Measurements from ENCODE around the gene AKR1D1. TPM values are rescaled to one million over a fixed set of nuclear protein-coding genes. Genes with fewer than 3 reads are reported as not detected.

Gene AKR1D1
- total RNA-seq, 1 experiment from 2014 or later = not detected

- Histone ChIP-seq H3K9me3 (ENCODE audit: control insufficient read depth, insufficient read depth, low read depth, low read length) (peaks cover 3% of the 10 kb centered on the region; the same call in 1 of the 2 replicates), H3K4me3 (ENCODE audit: low read depth in 2 of 2, low read length in 2 of 2) (no peak overlapping the region), H3K4me1 (ENCODE audit: control insufficient read depth, insufficient read depth, low read length) (no peaks in the 10 kb centered on the region), H3K27me3 (ENCODE audit: control insufficient read depth, insufficient read depth, low read length) (no peaks in the 10 kb centered on the region), H3K36me3 (ENCODE audit: control insufficient read depth, insufficient read depth, low read length) (no peaks in the 10 kb centered on the region), H3K27ac (ENCODE audit: low read length) (no peak overlapping the region)
- BruUV-seq (replicated peaks) = no TSS peak
- ATAC-seq = no peak
- ChIA-PET CTCF (interaction anchor here (0.7 to 1.0 kb wide), 2 partner anchors 9 to 31 kb away, joined by 3 read pairs; partner anchors contain the start of gene CREB3L2), POLR2A (no interaction called here)
- TF ChIP-seq SIN3A (IDR thresholded peaks at IDR 0.05; ENCODE audit: borderline replicate concordance, insufficient read depth, low read depth, low read length) (no peak), REST (IDR thresholded peaks at IDR 0.05; ENCODE audit: insufficient read depth in 1 of 2, low read depth in 2 of 2, low read length in 1 of 2) (no peak), POLR2AphosphoS5 (IDR thresholded peaks at IDR 0.05; ENCODE audit: low read depth, low read length) (no peak), TCF7L2 (IDR thresholded peaks at IDR 0.05; ENCODE audit: low read depth, low read length) (no peak)
- TF ChIP-seq, protein P1, sequence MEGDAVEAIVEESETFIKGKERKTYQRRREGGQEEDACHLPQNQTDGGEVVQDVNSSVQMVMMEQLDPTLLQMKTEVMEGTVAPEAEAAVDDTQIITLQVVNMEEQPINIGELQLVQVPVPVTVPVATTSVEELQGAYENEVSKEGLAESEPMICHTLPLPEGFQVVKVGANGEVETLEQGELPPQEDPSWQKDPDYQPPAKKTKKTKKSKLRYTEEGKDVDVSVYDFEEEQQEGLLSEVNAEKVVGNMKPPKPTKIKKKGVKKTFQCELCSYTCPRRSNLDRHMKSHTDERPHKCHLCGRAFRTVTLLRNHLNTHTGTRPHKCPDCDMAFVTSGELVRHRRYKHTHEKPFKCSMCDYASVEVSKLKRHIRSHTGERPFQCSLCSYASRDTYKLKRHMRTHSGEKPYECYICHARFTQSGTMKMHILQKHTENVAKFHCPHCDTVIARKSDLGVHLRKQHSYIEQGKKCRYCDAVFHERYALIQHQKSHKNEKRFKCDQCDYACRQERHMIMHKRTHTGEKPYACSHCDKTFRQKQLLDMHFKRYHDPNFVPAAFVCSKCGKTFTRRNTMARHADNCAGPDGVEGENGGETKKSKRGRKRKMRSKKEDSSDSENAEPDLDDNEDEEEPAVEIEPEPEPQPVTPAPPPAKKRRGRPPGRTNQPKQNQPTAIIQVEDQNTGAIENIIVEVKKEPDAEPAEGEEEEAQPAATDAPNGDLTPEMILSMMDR (IDR thresholded peaks at IDR 0.05) = no peak
- DNase-seq (ENCODE audit: low read depth, low spot score) = no peak
- intact Hi-C loops (cut with micrococcal nuclease; ENCODE audit: unreplicated experiment) (no loop called here), in situ Hi-C loops (cut with HindIII; ENCODE audit: low pct_unique_long_range_greater_than_20kb, low sequenced_read_pairs) (no loop called here)
These were observed 43.5 kb upstream of the AKR1D1 start for GRCh38 chr7:138032770-138033169.

DNA sequence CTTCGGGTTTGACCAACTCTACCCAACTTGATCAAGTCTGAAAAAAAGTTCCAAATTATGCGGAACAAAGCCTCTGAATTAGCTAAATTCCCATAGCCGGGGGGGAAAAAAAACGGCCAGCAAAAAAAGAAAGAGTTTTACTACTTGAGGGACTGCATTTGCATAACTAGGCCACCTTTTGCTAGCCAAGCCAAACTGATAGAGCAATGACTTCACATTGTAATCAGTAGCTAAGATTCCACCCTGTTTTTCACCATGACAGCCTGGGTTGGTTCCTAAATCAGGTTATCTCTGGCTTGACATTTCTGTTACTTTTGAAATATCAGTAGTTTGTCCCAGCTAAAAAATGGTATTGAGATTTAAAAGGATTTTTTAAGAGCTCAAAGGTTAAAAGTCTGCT, 43.0 kb upstream of the AKR1D1 start:
- no TSS peak for BruUV-seq (replicated peaks)
- intact Hi-C loops (cut with micrococcal nuclease; ENCODE audit: unreplicated experiment) = no loop called here
- Histone ChIP-seq H3K36me3 (ENCODE audit: control insufficient read depth, insufficient read depth, low read length) (no peaks in the 10 kb centered on the region), H3K27me3 (ENCODE audit: control insufficient read depth, insufficient read depth, low read length) (no peaks in the 10 kb centered on the region), H3K4me1 (ENCODE audit: control insufficient read depth, insufficient read depth, low read length) (no peaks in the 10 kb centered on the region), H3K27ac (ENCODE audit: low read length) (no peak overlapping the region), H3K9me3 (ENCODE audit: control insufficient read depth, insufficient read depth, low read depth, low read length) (peaks cover 3% of the 10 kb centered on the region; the same call in 1 of the 2 replicates), H3K4me3 (ENCODE audit: low read depth in 2 of 2, low read length in 2 of 2) (no peak overlapping the region)
- ATAC-seq = no peak
- ChIA-PET POLR2A (no interaction called here), CTCF (interaction anchor here (0.7 kb wide), 1 partner anchor 9 kb away, joined by 3 read pairs; no protein-coding TSS in a partner anchor)
- in situ Hi-C loops (cut with HindIII; ENCODE audit: low pct_unique_long_range_greater_than_20kb, low sequenced_read_pairs) = no loop called here
- DNase-seq (ENCODE audit: low read depth, low spot score) = no peak
- TF ChIP-seq SIN3A (IDR thresholded peaks at IDR 0.05; ENCODE audit: borderline replicate concordance, insufficient read depth, low read depth, low read length) = no peak
- TF ChIP-seq POLR2AphosphoS5 (IDR thresholded peaks at IDR 0.05; ENCODE audit: low read depth, low read length) = no peak
- TF ChIP-seq, protein P1 (IDR thresholded peaks at IDR 0.05) = no peak
- no peak for TF ChIP-seq TCF7L2 (IDR thresholded peaks at IDR 0.05; ENCODE audit: low read depth, low read length)
- TF ChIP-seq REST (IDR thresholded peaks at IDR 0.05; ENCODE audit: insufficient read depth in 1 of 2, low read depth in 2 of 2, low read length in 1 of 2) = no peak
